ENCODE measurements around the gene PLCB4. TPM values are rescaled to one million over a fixed set of nuclear protein-coding genes. Genes with fewer than 3 reads are reported as not detected.

The PLCB4 gene
- total RNA-seq, 1 experiment from 2014 or later: 14.9 TPM

- TF ChIP-seq CTCF (conservative IDR thresholded peaks at IDR 0.05) (no peak), EZH2 (IDR thresholded peaks at IDR 0.05; ENCODE audit: low read depth) (no peak)
- Histone ChIP-seq H3K4me2 (no peak overlapping the region), H4K20me1 (ENCODE audit: insufficient read depth) (no peaks in the 10 kb centered on the region), H2AFZ (no peak overlapping the region), H3K27ac (no peak overlapping the region), H3K4me1 (replicated peaks; ENCODE audit: insufficient read depth) (no peaks in the 10 kb centered on the region), H3K79me2 (ENCODE audit: low read depth) (no peaks in the 10 kb centered on the region), H3K36me3 (ENCODE audit: low read depth) (no peaks in the 10 kb centered on the region), H3K27me3 (ENCODE audit: insufficient read depth, low read depth) (no peaks in the 10 kb centered on the region), H3K4me3 (no peak overlapping the region), H3K9me3 (ENCODE audit: insufficient read depth, low read depth) (no peaks in the 10 kb centered on the region), H3F3A (ENCODE audit: insufficient read depth, low read depth) (no peaks in the 10 kb centered on the region), H3K9me2 (ENCODE audit: insufficient read depth) (no peaks in the 10 kb centered on the region)
- POLR2A ChIA-PET (ENCODE audit: unreplicated experiment): interaction anchor here (0.6 kb wide), 1 partner anchor 131 kb away, joined by 4 read pairs; no protein-coding TSS in a partner anchor
- CTCF ChIA-PET: no interaction called here
- intact Hi-C loops (cut with micrococcal nuclease; ENCODE audit: unreplicated experiment): no loop called here
- no TSS peak for BruUV-seq (replicated peaks)
- DNase-seq: no peak
Measured at GRCh38 chr20:9156529-9157280, 87.8 kb downstream of the PLCB4 start.

- ChIA-PET CTCF (no interaction called here), POLR2A (ENCODE audit: unreplicated experiment) (interaction anchor here (0.7 kb wide), 1 partner anchor 260 kb away, joined by 4 read pairs; no protein-coding TSS in a partner anchor)
- Histone ChIP-seq H3F3A (ENCODE audit: insufficient read depth, low read depth) (no peaks in the 10 kb centered on the region), H3K4me1 (replicated peaks; ENCODE audit: insufficient read depth) (no peaks in the 10 kb centered on the region), H2AFZ (no peak overlapping the region), H3K4me3 (no peak overlapping the region), H3K27ac (no peak overlapping the region), H3K9me3 (ENCODE audit: insufficient read depth, low read depth) (no peaks in the 10 kb centered on the region), H3K9me2 (ENCODE audit: insufficient read depth) (no peaks in the 10 kb centered on the region), H3K4me2 (no peak overlapping the region), H3K36me3 (ENCODE audit: low read depth) (no peaks in the 10 kb centered on the region), H3K27me3 (ENCODE audit: insufficient read depth, low read depth) (no peaks in the 10 kb centered on the region), H3K79me2 (ENCODE audit: low read depth) (no peaks in the 10 kb centered on the region), H4K20me1 (ENCODE audit: insufficient read depth) (no peaks in the 10 kb centered on the region)
- intact Hi-C loops (cut with micrococcal nuclease; ENCODE audit: unreplicated experiment): no loop called here
- TF ChIP-seq CTCF (conservative IDR thresholded peaks at IDR 0.05) (no peak), EZH2 (IDR thresholded peaks at IDR 0.05; ENCODE audit: low read depth) (no peak)
- no TSS peak for BruUV-seq (replicated peaks)
- DNase-seq: no peak
Measured at GRCh38 chr20:9160331-9160730, 91.4 kb downstream of the PLCB4 start.

- no peaks in the 10 kb centered on the region for H3K27me3 ChIP-seq (ENCODE audit: insufficient read depth, low read depth)
- intact Hi-C loops (cut with micrococcal nuclease; ENCODE audit: unreplicated experiment): no loop called here
- no peak for DNase-seq
- no peak overlapping the region for H3K4me3 ChIP-seq
- no TSS peak for BruUV-seq (replicated peaks)
- no peaks in the 10 kb centered on the region for H3K9me2 ChIP-seq (ENCODE audit: insufficient read depth)
- no peak overlapping the region for H3K4me2 ChIP-seq
- H4K20me1 ChIP-seq (ENCODE audit: insufficient read depth): no peaks in the 10 kb centered on the region
- POLR2A ChIA-PET (ENCODE audit: unreplicated experiment): interaction anchor here (0.7 kb wide), 1 partner anchor 261 kb away, joined by 4 read pairs; no protein-coding TSS in a partner anchor
- no peak overlapping the region for H2AFZ ChIP-seq
- no peaks in the 10 kb centered on the region for H3K4me1 ChIP-seq (replicated peaks; ENCODE audit: insufficient read depth)
- no peak overlapping the region for H3K27ac ChIP-seq
- H3K36me3 ChIP-seq (ENCODE audit: low read depth): no peaks in the 10 kb centered on the region
- H3K9me3 ChIP-seq (ENCODE audit: insufficient read depth, low read depth): no peaks in the 10 kb centered on the region
- H3F3A ChIP-seq (ENCODE audit: insufficient read depth, low read depth): no peaks in the 10 kb centered on the region
- no peak for TF ChIP-seq EZH2 (IDR thresholded peaks at IDR 0.05; ENCODE audit: low read depth)
- TF ChIP-seq CTCF (conservative IDR thresholded peaks at IDR 0.05): no peak
- H3K79me2 ChIP-seq (ENCODE audit: low read depth): no peaks in the 10 kb centered on the region
- CTCF ChIA-PET: no interaction called here
Measured at GRCh38 chr20:9160757-9161156, 91.9 kb downstream of the PLCB4 start.

Measured in PC-9 (cell line).